Measurements from ENCODE around the gene NLRC5. TPM values are rescaled to one million over a fixed set of nuclear protein-coding genes. Genes with fewer than 3 reads are reported as not detected.
"Not testable (repeated sequence)": the region's sequence is repeated elsewhere in the genome, so short reads cannot be mapped to it uniquely, and the experiment has no call there.

Gene NLRC5
- total RNA-seq, 1 donor from 2014 or later: 47.5 TPM

- no peak for DNase-seq
- intact Hi-C loops (cut with DNase I): no loop called here
- Histone ChIP-seq H3K4me1 (peaks cover 58% of the 10 kb centered on the region), H3K27ac (peak overlapping the region; percentile 88), H3K4me3 (peak overlapping the region; percentile 79), H3K36me3 (no peaks in the 10 kb centered on the region), H3K9me3 (no peaks in the 10 kb centered on the region), H3K27me3 (ENCODE audit: low read depth) (no peaks in the 10 kb centered on the region)
- no peak for ATAC-seq
- TF ChIP-seq, protein P1, sequence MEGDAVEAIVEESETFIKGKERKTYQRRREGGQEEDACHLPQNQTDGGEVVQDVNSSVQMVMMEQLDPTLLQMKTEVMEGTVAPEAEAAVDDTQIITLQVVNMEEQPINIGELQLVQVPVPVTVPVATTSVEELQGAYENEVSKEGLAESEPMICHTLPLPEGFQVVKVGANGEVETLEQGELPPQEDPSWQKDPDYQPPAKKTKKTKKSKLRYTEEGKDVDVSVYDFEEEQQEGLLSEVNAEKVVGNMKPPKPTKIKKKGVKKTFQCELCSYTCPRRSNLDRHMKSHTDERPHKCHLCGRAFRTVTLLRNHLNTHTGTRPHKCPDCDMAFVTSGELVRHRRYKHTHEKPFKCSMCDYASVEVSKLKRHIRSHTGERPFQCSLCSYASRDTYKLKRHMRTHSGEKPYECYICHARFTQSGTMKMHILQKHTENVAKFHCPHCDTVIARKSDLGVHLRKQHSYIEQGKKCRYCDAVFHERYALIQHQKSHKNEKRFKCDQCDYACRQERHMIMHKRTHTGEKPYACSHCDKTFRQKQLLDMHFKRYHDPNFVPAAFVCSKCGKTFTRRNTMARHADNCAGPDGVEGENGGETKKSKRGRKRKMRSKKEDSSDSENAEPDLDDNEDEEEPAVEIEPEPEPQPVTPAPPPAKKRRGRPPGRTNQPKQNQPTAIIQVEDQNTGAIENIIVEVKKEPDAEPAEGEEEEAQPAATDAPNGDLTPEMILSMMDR (IDR thresholded peaks at IDR 0.05): no peak
These were observed 631 bp downstream of the NLRC5 start for GRCh38 chr16:56989988-56990387.

GRCh38 chr16:56990407-56991286, 1.3 kb downstream of the NLRC5 start:
- ATAC-seq: no peak
- H3K9me3 ChIP-seq: no peaks in the 10 kb centered on the region
- H3K27me3 ChIP-seq (ENCODE audit: low read depth): no peaks in the 10 kb centered on the region
- intact Hi-C loops (cut with DNase I): no loop called here
- H3K36me3 ChIP-seq: no peaks in the 10 kb centered on the region
- H3K4me3 ChIP-seq: peak overlapping the region; percentile 79
- DNase-seq: no peak
- TF ChIP-seq, protein P1 (IDR thresholded peaks at IDR 0.05): no peak
- peaks cover 52% of the 10 kb centered on the region for H3K4me1 ChIP-seq
- H3K27ac ChIP-seq: peak overlapping the region; percentile 88

DNA sequence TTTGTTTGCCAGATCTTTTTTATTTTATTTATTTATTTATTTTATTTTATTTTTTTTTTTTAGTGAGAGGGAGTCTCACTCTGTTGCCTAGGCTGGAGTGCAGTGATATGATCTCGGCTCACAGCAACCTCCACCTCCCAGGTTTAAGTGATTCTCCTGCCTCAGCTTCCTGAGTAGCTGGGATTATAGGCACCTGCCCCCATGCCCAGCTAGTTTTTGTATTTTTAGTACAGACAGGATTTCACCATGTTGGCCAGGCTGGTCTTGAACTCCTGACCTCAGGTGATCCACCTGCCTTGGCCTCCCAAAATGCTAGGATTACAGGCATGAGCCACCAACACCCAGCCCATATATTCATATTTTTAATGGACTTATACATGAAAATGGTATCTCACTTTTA, 3.1 kb downstream of the NLRC5 start:
- Histone ChIP-seq H3K4me1 (peaks cover 43% of the 10 kb centered on the region), H3K27ac (peak overlapping the region; percentile 34)
- ATAC-seq; intact Hi-C loops (cut with DNase I); H3K27me3 ChIP-seq (ENCODE audit: low read depth); H3K36me3 ChIP-seq; H3K4me3 ChIP-seq; H3K9me3 ChIP-seq; DNase-seq: not testable (repeated sequence)

DNA sequence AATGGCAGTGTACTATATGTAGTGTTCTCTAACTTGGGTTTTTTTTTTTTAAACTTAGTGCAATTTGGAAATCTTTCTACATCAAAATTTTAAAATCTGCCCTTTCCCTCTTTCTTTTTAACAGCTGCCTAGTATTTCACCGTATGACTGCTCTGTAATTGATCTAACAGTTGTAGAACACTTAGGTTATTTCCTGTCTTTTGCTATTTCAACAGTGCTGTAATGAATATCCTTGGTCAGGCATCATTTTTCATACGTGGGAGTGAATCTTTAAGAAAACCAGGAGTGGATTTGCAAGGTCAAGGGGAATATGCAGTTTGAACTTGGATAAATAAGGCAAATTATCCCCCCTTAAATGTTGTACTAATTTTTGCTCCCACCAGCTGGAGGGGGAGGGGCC, 3.8 kb downstream of the NLRC5 start:
- no peaks in the 10 kb centered on the region for H3K36me3 ChIP-seq
- no peaks in the 10 kb centered on the region for H3K27me3 ChIP-seq (ENCODE audit: low read depth)
- ATAC-seq (no peak), DNase-seq (no peak)
- intact Hi-C loops (cut with DNase I): no loop called here
- H3K9me3 ChIP-seq: no peaks in the 10 kb centered on the region
- H3K27ac ChIP-seq: no peak overlapping the region
- TF ChIP-seq, protein P1 (IDR thresholded peaks at IDR 0.05): no peak
- H3K4me1 ChIP-seq: peaks cover 44% of the 10 kb centered on the region
- H3K4me3 ChIP-seq: no peak overlapping the region

DNA sequence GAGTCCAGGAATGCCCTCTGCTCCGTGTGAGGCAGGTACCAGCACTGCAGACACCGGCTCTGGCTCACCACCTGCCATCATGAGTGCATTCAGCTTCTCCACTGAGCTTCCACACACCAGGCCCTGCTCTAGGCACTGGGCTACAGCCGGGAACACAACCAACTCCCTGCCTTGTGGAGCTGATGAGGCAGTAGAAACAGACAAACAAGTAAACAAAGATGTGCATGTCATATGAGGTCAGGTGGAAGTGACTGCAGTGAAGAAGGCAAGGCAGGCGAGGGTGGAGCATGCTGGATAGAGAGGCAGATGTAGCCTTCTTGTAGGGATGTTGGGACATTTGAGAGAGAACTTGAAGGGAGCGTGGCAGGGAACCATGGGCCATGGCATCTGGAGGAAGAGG, 5.0 kb downstream of the NLRC5 start:
- H3K36me3 ChIP-seq: no peaks in the 10 kb centered on the region
- H3K9me3 ChIP-seq: no peaks in the 10 kb centered on the region
- H3K4me3 ChIP-seq: no peak overlapping the region
- intact Hi-C loops (cut with DNase I): no loop called here
- DNase-seq (no peak), ATAC-seq (no peak)
- no peaks in the 10 kb centered on the region for H3K27me3 ChIP-seq (ENCODE audit: low read depth)
- TF ChIP-seq, protein P1 (IDR thresholded peaks at IDR 0.05): no peak
- no peak overlapping the region for H3K27ac ChIP-seq
- peaks cover 44% of the 10 kb centered on the region for H3K4me1 ChIP-seq

DNA sequence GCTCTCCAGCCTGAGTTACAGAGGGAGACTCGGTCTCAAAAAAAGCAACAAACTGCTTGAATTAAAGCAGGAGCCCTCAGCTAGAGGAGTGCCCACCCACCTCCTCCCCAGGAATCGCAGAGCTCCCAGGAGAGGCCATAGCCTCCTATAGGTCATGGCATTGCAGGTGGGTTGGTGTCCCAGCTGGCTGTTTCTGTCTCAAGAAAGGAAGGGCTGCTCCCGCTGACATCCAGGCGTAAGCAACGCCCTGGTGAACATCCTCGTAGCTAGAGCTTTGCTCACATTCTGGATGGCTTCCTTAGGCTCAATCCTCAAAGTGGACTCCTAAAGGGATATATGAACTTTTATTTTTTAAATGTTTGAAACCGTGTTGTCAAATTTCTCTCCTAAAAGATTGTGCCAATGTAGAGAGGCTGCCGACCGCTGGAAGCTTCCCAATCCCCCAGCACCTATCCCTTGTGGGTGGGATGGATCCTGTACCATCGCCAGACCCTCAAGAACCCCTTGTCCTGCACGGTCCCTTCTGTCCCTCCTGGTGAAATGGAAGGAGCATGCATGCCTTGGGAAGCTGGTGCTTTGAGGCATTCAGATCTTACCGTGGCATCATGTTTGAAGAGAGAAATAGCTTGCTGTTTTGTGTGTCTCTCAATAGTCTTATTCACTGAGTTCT, 5.9 kb downstream of the NLRC5 start:
- DNase-seq: no peak
- H3K9me3 ChIP-seq: no peaks in the 10 kb centered on the region
- intact Hi-C loops (cut with DNase I): no loop called here
- H3K4me1 ChIP-seq: peaks cover 48% of the 10 kb centered on the region
- no peaks in the 10 kb centered on the region for H3K27me3 ChIP-seq (ENCODE audit: low read depth)
- TF ChIP-seq, protein P1 (IDR thresholded peaks at IDR 0.05): no peak
- no peaks in the 10 kb centered on the region for H3K36me3 ChIP-seq
- H3K27ac ChIP-seq: no peak overlapping the region
- no peak for ATAC-seq
- no peak overlapping the region for H3K4me3 ChIP-seq

All from lower lobe of right lung (tissue), 2 donors.